AG08396 (cell line): ENCODE measurements around the gene RPS19BP1.

Experiments used
- DNase-seq: peaks from one replicate; pipeline ENCODE4 v3.0.0; 2012; ENCODE audit warnings: low spot score, mixed read lengths

The RPS19BP1 gene

DNA sequence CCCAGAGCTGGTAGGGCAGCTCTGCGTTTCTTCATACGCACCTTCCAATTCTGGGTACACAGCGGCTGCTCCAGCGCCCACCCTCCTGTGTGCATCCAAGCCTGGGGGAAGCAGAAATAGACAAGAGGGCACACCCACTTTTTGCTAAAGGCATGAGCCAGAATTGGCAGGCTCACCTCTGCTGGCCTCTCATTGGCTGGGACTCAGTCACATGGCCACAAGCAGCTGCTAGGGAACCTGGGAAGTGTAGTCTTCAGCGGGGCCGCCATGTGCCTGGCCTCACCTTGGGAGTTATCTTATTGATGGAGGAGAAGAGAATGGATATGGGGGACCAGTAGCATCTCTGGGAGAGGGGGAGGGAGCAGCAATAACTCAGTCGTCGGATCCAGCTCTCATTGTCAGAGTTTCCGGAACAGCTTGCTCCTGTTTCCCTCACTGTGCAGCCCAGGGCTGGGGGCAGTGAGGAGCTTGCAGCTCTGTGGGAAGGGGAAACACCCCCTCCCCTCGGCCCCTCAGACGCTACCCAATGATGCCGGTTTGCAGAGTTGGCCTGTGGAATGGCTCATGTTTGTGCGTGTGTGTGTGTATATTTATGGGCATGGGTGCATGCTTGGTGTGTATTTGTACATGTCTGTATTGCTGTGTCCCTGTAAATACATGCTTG lies 42.3 kb downstream of the RPS19BP1 start:
- DNase-seq: peak; percentile 91

DNA sequence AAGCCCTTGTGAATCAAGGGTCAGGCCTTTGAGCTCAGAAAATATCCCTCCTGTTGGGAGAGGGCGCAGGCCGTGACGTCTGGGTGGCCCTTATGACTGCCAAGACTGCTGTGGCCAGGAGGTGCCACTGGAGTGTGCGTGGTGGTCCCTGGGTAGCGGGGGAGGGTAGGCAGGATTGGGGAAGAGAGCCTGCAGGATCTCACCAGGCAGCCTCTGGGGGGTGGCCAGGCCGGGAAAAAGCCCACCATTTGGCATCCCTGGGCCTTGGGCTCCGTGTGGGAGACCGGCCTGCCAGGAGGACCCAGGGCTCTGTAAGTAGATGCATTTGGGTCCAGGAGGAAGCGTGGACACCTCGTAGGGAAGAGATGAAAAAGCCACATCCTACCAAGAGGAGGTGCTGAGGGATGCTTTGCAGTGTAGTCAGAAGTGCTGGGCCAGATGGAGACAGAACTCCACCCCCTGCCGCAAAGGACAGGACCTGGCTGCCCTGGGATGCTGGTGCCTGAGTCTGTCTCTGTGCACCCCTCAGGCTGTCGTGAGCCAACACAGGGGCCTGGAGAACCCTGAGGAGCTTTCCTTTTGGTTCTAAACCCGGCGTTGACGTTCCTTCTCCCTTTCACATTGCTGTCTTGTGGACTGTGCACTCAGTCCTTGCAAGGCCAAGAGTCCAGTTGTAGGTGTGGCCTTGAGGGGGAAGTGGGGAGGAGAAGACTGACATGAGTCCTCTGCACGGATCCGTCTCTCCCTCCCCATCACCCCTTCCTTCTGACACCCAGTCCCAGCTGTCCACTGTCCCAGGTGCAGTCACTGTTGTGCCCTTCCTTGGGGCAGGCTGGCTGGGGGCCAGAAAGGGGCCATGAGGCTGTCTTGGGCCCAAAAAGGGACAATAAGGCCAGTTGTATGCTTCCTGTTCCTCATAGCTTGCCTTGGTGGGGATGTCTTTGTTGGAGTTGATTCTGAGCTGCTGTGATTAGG lies 43.2 kb downstream of the RPS19BP1 start:
- no peak for DNase-seq

DNA sequence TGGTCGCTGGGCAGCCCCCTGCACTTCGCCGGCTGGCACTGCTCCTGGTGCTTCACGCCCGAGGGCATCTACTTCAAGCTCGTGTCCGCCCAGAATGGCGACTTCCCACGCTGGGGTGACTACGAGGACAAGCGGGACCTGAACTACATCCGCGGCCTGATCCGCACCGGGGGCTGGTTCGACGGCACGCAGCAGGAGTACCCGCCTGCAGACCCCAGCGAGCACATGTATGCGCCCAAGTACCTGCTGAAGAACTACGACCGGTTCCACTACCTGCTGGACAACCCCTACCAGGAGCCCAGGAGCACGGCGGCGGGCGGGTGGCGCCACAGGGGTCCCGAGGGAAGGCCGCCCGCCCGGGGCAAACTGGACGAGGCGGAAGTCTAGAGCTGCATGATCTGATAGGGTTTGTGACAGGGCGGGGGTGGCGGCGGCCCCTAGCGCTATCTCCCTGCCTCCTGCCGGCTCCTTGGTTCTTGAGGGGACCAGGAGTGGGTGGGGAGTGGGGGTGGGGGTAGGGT lies 43.9 kb downstream of the RPS19BP1 start:
- no peak for DNase-seq

DNA sequence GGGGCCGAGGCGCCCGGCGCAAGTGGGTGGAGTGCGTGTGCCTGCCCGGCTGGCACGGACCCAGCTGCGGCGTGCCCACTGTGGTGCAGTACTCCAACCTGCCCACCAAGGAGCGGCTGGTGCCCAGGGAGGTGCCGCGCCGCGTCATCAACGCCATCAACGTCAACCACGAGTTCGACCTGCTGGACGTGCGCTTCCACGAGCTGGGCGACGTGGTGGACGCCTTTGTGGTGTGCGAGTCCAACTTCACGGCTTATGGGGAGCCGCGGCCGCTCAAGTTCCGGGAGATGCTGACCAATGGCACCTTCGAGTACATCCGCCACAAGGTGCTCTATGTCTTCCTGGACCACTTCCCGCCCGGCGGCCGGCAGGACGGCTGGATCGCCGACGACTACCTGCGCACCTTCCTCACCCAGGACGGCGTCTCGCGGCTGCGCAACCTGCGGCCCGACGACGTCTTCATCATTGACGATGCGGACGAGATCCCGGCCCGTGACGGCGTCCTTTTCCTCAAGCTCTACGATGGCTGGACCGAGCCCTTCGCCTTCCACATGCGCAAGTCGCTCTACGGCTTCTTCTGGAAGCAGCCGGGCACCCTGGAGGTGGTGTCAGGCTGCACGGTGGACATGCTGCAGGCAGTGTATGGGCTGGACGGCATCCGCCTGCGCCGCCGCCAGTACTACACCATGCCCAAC lies 44.6 kb downstream of the RPS19BP1 start:
- DNase-seq: no peak

DNA sequence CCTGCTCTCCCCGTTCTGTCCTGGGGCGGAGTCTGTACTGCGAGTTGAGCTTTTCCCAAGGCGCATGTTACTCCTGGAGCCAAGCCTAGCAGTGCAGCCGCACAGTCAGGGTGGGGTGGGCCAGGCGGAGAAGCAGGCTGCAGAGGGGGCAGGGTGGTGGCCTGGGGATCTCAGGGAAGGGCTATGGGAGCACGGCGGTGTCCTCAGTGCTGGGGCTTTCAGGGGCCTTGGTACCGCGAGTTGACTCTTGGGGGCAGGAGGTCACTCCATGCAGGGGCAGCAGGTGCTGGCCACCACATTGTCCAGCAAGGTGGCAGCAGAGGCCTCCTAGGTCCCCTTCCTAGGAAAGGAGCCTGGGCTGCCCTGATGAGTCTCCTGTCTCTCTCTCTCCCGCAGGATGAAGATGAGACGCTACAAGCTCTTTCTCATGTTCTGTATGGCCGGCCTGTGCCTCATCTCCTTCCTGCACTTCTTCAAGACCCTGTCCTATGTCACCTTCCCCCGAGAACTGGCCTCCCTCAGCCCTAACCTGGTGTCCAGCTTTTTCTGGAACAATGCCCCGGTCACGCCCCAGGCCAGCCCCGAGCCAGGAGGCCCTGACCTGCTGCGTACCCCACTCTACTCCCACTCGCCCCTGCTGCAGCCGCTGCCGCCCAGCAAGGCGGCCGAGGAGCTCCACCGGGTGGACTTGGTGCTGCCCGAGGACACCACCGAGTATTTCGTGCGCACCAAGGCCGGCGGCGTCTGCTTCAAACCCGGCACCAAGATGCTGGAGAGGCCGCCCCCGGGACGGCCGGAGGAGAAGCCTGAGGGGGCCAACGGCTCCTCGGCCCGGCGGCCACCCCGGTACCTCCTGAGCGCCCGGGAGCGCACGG lies 45.4 kb downstream of the RPS19BP1 start:
- no peak for DNase-seq

DNA sequence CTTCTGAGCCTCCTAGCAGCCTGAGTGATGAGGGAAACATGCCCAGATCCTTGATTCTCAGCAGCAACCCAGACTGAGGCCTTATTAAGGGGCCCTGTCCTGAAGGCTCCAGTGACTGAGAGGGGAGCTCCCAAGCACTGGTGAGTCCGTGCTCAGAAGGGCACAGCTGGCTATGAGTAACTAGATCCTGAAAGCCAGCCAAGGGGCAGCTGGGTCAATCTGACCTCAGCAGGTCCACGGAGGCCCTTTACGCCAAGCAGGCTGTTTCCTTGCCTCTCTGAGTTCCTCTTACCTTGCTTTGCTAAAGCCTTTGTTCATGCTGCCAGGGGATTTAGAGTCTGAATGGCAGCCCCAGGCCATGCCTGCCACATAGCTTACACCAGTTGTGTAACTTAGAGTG lies 49.8 kb downstream of the RPS19BP1 start:
- peak; percentile 50 for DNase-seq

DNA sequence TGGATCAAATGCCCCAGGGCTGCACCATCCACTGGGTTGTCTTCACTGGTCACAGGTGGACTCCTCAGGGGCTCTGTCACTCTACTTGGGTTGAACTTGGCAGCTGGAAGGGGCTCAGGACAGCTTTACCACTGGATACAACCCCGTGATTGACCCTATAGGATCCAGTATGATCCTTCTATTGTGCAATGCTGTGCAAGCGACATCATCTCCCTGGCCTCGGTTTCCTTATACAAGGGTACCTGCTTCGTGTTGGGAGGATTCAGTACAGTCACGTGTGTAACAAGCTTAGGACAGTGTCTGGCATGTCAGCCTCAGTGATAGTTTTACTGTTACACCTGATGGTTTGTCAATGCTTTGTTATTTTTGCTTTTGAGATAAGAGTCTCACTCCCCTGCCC lies 51.0 kb downstream of the RPS19BP1 start:
- DNase-seq: no peak

DNA sequence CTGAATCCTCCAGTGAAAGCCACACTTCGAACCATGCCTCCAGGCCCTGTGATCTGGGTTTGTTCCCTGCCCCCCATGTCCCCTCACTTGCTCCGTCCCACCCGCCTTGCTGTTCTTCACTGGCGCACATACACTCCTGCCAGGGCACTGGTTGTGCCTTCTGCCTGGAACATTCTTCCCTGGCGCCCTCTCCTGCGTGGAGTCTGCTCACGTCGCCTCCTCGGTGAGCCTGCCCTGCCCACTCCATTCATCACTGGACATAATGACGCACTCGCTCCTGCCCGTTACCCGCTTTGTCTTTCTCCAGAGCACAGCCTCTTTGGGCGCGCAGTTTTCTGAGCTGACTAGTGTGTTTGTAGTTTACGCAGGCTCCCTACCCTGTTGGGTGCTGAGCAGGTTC lies 51.5 kb downstream of the RPS19BP1 start:
- no peak for DNase-seq

DNA sequence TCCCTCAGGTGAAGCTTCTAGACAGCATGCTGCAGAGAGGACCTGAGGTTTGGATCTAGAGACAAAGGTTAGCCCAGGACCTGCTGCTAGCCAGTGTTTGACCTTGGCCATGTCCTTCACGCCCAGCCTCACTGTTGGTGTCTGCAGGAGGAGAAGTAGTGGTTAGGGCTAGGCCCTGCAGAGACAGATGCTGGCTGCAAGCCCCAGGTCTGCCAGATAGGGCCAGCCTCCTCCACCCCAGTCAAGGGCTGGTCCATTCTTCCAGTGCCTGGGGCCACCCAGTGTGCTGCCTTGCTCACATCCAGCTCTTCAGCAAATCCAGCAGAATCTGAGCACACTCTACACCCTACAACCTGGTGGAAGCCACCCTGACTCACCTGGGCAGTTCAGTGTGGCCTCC lies 52.0 kb downstream of the RPS19BP1 start:
- DNase-seq: no peak

DNA sequence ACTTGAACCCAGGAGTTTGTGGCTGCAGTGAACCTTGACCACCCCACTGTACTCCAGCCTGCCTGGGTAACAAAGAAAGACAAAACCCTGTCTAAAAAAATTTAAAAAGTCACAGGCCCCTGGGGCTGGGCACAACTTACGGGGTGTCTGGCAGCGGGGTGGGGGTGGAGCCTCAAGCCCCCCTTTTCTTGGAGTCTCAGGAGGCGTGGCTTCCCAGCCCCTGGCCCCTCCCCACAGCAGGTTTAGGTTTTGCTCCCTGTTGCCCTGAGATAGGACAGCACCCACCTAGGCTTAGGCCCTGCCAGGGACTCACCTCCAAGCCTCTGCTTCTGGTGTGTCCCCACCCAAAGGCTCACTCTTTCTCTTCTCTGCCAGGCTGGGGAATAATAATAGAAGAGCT lies 53.3 kb downstream of the RPS19BP1 start:
- DNase-seq: no peak
